Cardiac fibroblast (primary cell): ENCODE measurements around the gene USB1.

Source experiments
- DNase-seq, 2 donors: peaks; one replicate each; pipeline versions ENCODE4 v3.0.0 to v3.0.0-alpha.2; 2010; ENCODE audit warnings: low read depth in 2 of 2
- H3K4me3 ChIP-seq, 2 donors: replicated peaks in 1 of 2; 1 replicate in 1 of 2; 2 replicates in 1 of 2; pipeline ENCODE4 v1.5.1; 2011; ENCODE audit warnings: low read depth in 2 of 2, low read length in 2 of 2, mild to moderate bottlenecking in 2 of 2, moderate library complexity in 1 of 2
- TF ChIP-seq, protein P1 (sequence below): IDR thresholded peaks from one replicate; pipeline ENCODE4 v1.5.1; 2011; ENCODE audit warnings: low read depth, mild to moderate bottlenecking, low read length, inconsistent platforms

Gene USB1

DNA sequence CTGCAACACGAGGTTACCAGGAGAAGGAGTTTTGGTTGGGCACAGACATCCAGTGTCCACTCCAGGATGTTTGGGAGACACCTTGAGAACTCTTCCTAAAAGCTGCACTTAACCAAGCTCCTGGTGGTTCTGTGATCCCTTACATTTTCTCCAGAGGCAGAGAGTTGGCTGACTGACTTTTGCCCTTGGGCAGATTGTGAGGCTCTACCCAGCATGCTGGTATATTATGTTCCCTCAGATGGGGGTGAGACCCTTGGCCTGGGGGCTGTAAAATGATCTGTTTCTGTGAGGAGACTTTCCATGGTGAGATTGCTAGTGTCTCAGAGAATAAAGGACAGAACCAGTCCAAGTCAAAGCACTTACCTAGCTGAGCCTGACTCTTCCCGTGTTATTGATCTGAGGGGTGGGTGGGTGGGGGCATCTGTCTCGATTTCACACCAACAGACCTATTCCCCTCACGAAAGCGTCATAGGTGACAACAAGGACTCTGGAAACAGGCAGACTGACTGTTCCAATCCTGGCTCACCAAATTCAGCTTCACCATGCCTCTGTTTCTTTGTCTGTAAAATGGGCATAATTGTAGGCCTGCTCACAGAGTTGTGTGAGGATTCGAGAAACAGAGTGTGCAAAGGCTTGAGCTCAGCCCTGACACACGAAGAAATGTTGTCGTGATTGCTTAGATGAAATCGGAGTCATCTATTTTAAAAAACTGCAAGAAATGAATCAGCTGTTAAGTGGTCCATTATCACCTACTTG is 12.2 kb downstream of the USB1 start:
- no peak for DNase-seq
- no peak overlapping the region for H3K4me3 ChIP-seq
- TF ChIP-seq, protein P1, sequence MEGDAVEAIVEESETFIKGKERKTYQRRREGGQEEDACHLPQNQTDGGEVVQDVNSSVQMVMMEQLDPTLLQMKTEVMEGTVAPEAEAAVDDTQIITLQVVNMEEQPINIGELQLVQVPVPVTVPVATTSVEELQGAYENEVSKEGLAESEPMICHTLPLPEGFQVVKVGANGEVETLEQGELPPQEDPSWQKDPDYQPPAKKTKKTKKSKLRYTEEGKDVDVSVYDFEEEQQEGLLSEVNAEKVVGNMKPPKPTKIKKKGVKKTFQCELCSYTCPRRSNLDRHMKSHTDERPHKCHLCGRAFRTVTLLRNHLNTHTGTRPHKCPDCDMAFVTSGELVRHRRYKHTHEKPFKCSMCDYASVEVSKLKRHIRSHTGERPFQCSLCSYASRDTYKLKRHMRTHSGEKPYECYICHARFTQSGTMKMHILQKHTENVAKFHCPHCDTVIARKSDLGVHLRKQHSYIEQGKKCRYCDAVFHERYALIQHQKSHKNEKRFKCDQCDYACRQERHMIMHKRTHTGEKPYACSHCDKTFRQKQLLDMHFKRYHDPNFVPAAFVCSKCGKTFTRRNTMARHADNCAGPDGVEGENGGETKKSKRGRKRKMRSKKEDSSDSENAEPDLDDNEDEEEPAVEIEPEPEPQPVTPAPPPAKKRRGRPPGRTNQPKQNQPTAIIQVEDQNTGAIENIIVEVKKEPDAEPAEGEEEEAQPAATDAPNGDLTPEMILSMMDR: no peak

DNA sequence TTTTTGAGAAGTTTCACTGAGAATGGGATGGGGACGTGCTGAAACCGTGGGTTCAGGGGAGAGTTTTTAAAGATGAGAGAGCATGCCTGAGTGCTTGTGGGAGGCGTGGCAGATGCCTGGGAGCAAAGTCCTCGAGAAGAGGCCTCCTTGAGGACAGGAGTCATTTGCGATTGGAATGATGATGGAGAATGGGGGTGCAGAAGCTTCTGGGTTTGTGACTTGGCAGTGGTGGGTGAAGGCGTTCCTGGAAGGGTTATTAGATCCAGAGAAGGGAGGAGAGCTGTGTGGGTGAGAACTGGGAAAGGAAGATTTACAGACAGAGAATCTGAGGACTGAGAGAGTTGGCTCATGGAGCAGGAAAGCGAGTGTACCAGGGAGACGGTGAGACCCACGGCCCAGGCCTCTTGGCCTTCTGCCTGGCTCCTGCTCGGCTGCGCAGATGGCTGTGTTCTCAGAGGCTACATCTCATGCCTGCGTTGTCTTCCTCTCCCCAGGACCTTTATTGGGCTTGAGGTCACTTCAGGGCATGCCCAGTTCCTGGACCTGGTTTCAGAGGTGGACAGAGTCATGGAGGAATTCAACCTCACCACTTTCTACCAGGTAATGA is 15.7 kb downstream of the USB1 start:
- no peak for DNase-seq
- TF ChIP-seq, protein P1: no peak
- H3K4me3 ChIP-seq: no peak overlapping the region

DNA sequence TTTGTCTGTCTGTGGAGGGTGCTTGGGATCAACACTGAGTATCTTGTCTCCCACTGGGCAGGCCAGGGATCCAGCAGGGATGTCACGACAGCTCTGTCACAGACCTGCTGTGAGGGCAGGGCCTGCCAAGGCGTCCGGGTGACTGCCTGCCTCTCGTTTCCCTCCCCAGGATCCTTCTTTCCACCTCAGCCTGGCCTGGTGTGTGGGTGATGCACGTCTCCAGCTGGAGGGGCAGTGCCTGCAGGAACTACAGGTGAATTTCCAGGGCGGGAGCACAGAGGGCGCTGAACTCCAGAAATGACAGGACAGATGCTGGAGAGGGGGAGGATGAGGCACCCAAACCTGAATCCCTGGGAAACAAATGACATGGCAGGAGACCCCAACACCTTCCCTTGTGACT is 17.6 kb downstream of the USB1 start:
- DNase-seq: no peak
- TF ChIP-seq, protein P1: no peak
- H3K4me3 ChIP-seq: no peak overlapping the region

DNA sequence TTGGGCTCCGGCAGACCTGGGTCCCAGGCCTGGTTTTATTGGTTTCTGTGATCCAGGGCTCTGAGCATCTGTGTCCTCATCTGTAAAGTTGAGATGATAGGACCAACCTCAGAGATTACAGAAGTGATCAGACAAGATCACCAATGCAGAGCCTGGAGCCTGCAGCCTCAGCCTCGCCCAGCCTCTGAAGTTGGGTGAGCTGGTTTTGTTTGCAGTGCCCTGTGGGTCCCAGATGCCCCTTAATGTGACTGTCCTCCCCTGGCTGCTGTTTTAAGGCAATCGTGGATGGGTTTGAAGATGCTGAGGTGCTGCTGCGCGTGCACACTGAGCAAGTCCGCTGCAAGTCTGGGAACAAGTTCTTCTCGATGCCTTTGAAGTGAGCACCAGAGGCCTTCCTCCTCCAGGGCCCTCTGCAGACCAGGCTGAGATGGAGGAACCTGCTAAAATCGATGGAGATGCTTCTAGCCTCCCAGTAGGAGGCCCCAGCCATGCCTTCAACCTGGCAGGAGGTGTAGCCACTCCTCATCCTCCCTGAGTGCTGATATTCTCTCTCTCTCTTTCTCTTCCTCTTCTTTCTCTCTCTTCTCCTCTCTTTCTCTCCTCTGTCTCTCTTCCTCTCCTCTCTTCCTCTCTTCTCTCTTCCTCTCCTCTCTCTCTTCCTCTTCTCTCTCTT is 18.8 kb downstream of the USB1 start:
- TF ChIP-seq, protein P1: no peak
- no peak for DNase-seq

DNA sequence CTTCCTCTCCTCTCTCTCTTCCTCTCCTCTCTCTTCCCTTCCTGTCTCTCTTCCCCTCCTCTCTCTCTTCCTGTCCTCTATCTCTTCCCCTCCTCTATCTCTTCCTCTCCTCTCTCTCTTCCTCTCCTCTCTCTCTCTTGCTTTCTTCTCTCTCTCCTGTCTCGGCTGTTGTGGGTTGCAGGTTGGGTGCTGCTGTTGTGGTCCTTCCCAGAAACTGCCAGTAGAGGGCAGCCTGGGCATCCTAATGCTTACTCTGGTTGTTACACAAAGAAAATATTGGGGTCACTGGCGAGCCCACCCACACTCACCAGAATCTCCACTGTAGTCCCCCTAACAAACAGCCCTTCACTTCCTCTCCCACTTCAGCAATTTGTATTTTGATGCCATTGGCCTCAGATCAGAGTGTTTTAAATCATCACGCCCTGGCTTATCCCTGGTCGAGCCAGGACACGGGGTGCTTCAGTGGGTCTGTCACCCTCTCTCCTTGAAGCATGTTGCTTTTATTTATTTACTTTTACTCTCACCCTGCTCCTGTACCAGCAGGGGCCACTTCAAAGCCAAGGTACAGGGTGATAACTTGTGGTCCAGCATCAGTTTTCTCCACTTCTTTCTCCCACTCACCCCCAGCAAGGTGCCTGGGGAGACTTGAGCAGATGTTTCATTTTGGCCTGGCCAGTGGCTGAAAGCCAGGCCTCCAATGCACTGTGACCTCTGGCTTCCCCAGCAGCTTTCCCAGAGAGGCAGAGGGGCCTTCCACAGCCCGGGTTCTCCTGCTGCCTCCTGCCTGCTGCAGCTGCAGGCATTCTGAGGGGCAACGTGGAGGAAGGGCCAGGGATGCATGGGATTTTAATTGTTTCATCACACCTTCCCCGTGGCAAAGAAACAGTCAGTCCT is 19.7 kb downstream of the USB1 start:
- TF ChIP-seq, protein P1: peak; percentile 85
- H3K4me3 ChIP-seq: no peak overlapping the region
- peak; percentile 54 to 64 for DNase-seq

More for the DNA sequence above, 18.8 kb downstream of the USB1 start:
- H3K4me3 ChIP-seq: no peak overlapping the region
